ENCODE measurements around the gene CENPP.

- TF ChIP-seq CTCF (IDR thresholded peaks at IDR 0.05; ENCODE audit: low read depth, low read length): no peak
- no peak for TF ChIP-seq EZH2phosphoT487 (IDR thresholded peaks at IDR 0.05; ENCODE audit: low read depth)
Observed at GRCh38 chr9:92603100-92603499, 277.3 kb downstream of the CENPP start.
